Mucosa of rectum (tissue), 2 donors: ENCODE results near the gene KPNA4.
"Not testable (repeated sequence)": the region's sequence is repeated elsewhere in the genome, so short reads cannot be mapped to it uniquely, and the experiment has no call there.

Source experiments
- H3K27ac ChIP-seq, 2 donors: one replicate each; pipeline ENCODE4 v1.7.0; 2013; ENCODE audit warnings: inconsistent platforms in 2 of 2, low read depth in 2 of 2, low read length in 2 of 2
- H3K27me3 ChIP-seq, 2 donors: one replicate each; pipeline ENCODE4 v1.7.0; 2013; ENCODE audit warnings: low read length in 2 of 2; ENCODE audit not compliant: control insufficient read depth in 2 of 2, insufficient read depth in 2 of 2
- H3K36me3 ChIP-seq, 2 donors: one replicate each; pipeline ENCODE4 v1.7.0; 2013; ENCODE audit warnings: low read length in 2 of 2; ENCODE audit not compliant: control insufficient read depth in 2 of 2, insufficient read depth in 2 of 2
- H3K4me1 ChIP-seq, 2 donors: one replicate each; pipeline ENCODE4 v1.7.0; 2013; ENCODE audit warnings: low read length in 2 of 2, mild to moderate bottlenecking in 1 of 2; ENCODE audit not compliant: control insufficient read depth in 2 of 2, insufficient read depth in 2 of 2
- H3K4me3 ChIP-seq, 2 donors: one replicate each; pipeline ENCODE4 v1.7.0; 2013; ENCODE audit warnings: low read length in 2 of 2
- H3K9ac ChIP-seq, 2 donors: one replicate each; pipeline ENCODE4 v1.7.0; 2013; ENCODE audit warnings: low read length in 2 of 2, low read depth in 1 of 2, mild to moderate bottlenecking in 1 of 2
- H3K9me3 ChIP-seq, 2 donors: one replicate each; pipeline ENCODE4 v1.7.0; 2013; ENCODE audit warnings: low read length in 2 of 2; ENCODE audit not compliant: control insufficient read depth in 2 of 2
- donor health status: healthy.
- donor health status: Normal muscosa, but diverticular disease.

Gene KPNA4

DNA sequence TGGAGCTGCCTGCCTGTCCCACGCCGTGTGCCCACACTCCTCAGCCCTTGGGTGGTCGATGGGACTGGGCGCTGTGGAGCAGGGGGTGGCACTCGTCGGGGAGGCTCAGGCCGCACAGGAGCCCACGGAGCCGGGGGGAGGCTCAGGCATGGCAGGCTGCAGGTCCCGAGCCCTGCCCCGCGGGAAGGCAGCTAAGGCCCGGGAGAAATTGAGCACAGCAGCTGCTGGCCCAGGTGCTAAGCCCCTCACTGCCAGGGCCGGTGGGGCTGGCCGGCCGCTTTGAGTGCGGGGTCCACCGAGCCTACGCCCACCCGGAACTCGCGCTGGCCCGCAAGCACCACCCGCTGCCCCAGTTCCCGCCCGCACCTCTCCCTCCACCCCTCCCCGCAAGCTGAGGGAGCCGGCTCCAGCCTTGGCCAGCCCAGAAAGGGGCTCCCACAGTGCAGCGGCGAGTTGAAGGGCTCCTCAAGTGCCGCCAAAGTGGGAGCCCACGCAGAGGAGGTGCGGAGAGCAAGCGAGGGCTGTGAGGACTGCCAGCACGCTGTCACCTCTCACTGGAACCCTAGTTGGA, 8.7 kb upstream of the KPNA4 start:
- not testable (repeated sequence) for H3K4me1 ChIP-seq, H3K9me3 ChIP-seq, H3K27me3 ChIP-seq, H3K9ac ChIP-seq, H3K36me3 ChIP-seq, H3K27ac ChIP-seq, H3K4me3 ChIP-seq

DNA sequence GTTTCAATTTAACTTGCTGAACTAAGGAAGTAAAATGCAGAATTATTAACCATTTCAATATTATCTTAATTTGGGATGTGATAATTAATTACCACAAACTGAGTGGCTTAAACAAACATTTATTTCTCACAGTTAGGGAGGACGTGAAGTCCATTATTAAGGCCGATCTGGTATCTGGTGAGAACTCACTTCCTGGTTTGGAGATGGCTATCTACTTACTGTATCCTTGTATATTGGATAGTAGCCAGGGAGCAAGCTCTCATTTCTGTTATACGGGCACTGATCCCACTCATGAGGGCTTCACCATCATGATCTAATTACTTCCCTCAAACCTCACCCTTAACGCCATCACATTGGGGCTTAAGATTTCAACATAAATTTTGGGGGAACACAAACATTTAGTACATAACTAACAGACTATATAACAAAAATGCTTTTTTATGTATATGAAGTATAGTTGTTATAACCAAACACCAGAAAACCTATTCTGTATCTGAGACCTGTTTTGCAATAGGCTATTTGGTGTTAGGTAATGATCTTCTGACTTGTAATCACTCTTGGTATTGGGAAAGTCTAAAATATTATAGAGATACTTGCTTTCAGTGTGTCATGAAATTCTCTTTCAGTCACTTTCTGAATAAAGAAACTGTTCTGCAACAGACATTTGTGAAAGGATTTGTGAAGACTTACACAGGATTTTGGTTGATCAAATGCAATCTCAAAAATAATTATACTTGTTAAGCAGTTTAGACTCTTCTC, 4.7 kb upstream of the KPNA4 start:
- Histone ChIP-seq H3K9ac (no peak overlapping the region), H3K4me3 (no peak overlapping the region), H3K27me3 (no peaks in the 10 kb centered on the region), H3K36me3 (peaks cover 0 to 5% of the 10 kb centered on the region in 2 donors), H3K9me3 (no peaks in the 10 kb centered on the region), H3K4me1 (peaks cover 0 to 9% of the 10 kb centered on the region in 2 donors), H3K27ac (no peak overlapping the region)

DNA sequence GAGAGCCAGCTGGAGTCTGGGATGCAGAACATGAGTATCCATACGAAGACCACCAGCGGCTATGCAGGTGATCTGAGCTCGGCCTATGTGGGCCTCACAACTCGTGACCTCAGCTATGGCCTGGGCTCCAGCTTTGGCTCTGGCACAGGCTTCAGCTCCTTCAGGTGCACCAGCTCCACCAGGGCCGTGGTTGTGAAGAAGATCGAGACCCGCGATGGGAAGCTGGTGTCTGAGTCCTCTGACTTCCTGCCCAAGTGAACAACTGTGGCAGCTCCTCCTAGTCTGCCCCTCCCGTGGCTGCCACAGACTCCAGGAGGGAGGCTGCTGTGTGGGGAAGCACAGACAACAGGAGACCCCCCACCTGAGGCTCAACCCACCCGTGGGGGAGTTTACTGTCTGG, 3.6 kb upstream of the KPNA4 start:
- Histone ChIP-seq H3K9ac (no peak overlapping the region), H3K36me3 (peaks cover 0 to 5% of the 10 kb centered on the region in 2 donors), H3K27me3 (no peaks in the 10 kb centered on the region), H3K4me1 (peaks cover 4 to 10% of the 10 kb centered on the region in 2 donors), H3K27ac (no peak overlapping the region), H3K4me3 (no peak overlapping the region), H3K9me3 (no peaks in the 10 kb centered on the region)

DNA sequence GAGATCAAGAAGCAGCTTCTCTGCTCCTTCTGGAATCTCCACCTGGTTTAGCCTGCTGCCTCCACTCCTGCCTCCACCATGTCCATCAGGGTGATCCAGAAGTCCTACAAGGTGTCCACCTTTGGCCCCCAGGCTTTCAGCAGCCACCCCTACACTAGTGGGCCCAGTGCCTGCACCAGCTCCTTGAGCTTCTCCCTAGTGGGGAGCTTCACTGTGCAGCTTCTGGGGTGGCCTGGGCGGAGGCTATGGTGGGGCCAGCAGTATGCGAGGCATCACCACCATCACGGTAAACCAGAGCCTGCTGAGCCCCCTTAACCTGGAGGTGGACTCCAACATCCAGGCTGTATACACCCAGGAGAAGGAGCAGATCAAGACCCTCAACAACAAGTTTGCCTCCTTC, 2.4 kb upstream of the KPNA4 start:
- H3K4me3 ChIP-seq, result no peak overlapping the region
- no peaks in the 10 kb centered on the region for H3K9me3 ChIP-seq
- peaks cover 0 to 5% of the 10 kb centered on the region in 2 donors for H3K36me3 ChIP-seq
- no peak overlapping the region for H3K9ac ChIP-seq
- H3K27me3 ChIP-seq, result no peaks in the 10 kb centered on the region
- no peak overlapping the region for H3K27ac ChIP-seq
- peaks cover 10 to 13% of the 10 kb centered on the region in 2 donors for H3K4me1 ChIP-seq

DNA sequence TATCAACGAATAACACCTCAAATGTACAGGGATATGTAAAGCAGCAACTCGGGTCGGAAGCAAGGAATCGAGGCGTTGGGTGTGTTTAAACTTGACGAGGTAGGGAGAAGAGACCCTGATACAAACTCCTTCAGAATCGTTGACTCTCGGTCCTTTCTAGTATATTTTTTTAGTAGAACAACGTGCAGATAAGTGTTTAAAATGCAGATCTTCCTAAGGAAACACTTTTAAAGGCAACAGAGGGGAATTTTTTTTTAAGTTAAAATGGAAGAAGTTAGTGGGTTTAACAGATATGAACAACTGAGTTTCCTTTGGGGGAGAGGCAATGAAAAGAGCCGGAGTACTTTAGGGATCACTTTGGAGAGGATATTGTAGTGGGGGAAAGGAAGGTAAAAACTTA, 1.1 kb upstream of the KPNA4 start:
- peak overlapping the region in 1 of 2 donors; percentile 94 for H3K27ac ChIP-seq
- H3K9ac ChIP-seq, result peak overlapping the region; percentile 79 to 91
- peaks cover 13 to 15% of the 10 kb centered on the region in 2 donors for H3K4me1 ChIP-seq
- no peaks in the 10 kb centered on the region for H3K27me3 ChIP-seq
- H3K4me3 ChIP-seq, result peak overlapping the region; percentile 93
- no peaks in the 10 kb centered on the region for H3K9me3 ChIP-seq
- peaks cover 0 to 5% of the 10 kb centered on the region in 2 donors for H3K36me3 ChIP-seq

DNA sequence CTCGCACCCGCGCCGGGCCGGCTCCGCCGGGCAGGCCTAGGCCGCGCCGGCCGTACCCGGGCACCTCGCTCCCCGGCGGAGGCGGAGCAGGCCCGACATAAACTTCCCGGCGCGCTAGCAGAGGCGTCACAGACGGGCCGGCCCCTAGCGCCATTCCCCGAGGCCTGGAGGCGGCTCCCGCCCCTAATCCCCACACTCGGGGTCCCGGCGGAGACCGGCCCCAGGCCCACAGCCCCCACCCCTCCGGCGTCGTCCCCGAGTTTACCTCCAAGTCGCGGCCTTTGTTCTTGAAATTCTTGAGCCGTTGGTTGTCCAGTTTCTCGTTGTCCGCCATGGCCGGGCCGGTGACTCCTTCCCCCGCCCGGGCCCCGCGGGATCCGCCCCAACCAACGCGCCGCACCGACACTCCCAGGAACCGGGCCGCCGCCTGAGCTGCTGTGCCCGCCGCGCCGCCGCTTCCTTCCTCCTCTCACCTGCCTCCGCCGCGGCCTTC, 376 bp downstream of the KPNA4 start:
- no peaks in the 10 kb centered on the region for H3K9me3 ChIP-seq
- peaks cover 15% of the 10 kb centered on the region in 2 donors for H3K4me1 ChIP-seq
- peak overlapping the region; percentile 60 to 68 for H3K9ac ChIP-seq
- H3K27me3 ChIP-seq, result no peaks in the 10 kb centered on the region
- peaks cover 0 to 5% of the 10 kb centered on the region in 2 donors for H3K36me3 ChIP-seq
- peak overlapping the region; percentile 90 to 93 for H3K4me3 ChIP-seq
- H3K27ac ChIP-seq, result peak overlapping the region; percentile 96

DNA sequence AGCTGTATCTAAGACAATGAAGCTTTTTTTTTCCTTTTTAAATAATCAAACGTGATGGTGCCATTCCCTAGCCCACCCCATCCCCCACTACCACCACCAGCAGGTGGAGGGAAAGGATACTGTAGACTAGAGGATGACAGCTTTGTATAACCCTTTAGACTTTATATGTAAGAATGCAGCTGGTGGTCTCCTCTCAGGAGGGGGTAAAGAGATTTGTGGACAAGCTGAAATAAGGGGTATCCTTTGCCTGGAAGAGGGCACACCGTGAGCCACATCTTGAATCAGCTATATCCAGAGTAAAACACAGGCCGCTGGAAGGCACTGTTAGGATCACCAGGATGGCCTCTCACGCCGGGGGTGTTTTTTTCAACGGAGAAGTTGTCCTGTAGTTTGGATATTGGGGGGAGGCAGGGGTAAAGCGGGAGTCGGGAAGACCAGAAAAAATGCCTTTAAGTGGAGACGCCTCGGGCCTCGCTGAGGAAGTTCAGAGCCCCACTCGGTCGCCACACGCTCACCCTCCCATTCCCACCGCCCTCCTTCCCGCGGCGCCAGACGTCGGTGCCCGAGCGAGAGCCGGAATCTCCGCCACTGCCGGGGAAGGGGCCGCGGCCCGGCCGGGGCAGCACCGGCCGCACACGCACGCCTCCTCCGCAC, 986 bp downstream of the KPNA4 start:
- Histone ChIP-seq H3K9ac (peak overlapping the region; percentile 68 to 89), H3K4me1 (peaks cover 15% of the 10 kb centered on the region in 2 donors), H3K9me3 (no peaks in the 10 kb centered on the region), H3K4me3 (peak overlapping the region; percentile 90 to 93), H3K27me3 (no peaks in the 10 kb centered on the region), H3K36me3 (peaks cover 0 to 5% of the 10 kb centered on the region in 2 donors), H3K27ac (peak overlapping the region; percentile 96)

DNA sequence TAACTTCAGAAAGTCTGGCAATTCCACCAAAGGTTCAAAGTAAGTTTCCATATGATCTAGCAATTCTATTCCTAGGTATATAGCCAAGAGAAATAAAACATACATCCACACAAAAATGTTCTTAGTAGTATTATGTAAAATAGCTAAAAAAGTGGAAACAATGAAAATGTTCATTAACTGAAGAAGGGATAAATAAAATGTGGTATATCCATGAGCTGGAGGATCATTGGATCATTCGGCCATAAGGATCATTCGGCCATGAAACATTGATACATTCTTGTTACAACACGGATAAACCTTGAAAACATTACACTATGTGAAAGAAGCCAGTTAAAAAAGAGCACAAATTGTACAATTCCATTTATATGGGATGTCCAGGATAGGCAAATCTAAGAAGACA, 2.4 kb downstream of the KPNA4 start:
- Histone ChIP-seq H3K27ac (no peak overlapping the region), H3K9me3 (no peaks in the 10 kb centered on the region), H3K36me3 (no peaks in the 10 kb centered on the region), H3K4me3 (peak overlapping the region in 1 of 2 donors; percentile 17), H3K4me1 (peaks cover 15% of the 10 kb centered on the region in 2 donors), H3K27me3 (no peaks in the 10 kb centered on the region), H3K9ac (no peak overlapping the region)

DNA sequence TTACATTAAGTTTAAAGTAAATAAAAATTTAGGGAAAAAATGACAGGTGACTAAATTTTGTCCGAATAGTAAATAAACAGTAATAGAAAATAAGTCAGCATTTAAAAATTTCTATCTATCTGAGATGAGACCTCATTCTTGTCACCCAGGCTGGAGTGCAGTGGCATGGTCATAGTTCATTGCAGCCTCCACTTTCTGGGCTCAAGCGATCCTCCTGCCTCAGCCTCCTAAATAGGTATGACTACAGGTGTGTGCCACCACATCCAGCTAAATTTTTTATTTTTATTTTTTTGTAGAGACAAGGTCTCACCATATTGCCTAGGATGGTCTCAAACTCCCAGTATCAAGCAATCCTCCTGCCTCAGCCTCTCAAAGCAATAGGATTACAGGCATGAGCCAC, 7.8 kb downstream of the KPNA4 start:
- Histone ChIP-seq H3K9ac (no peak overlapping the region), H3K9me3 (no peaks in the 10 kb centered on the region), H3K4me3 (no peak overlapping the region), H3K36me3 (no peaks in the 10 kb centered on the region), H3K27me3 (no peaks in the 10 kb centered on the region), H3K4me1 (peaks cover 2 to 5% of the 10 kb centered on the region in 2 donors), H3K27ac (no peak overlapping the region)

DNA sequence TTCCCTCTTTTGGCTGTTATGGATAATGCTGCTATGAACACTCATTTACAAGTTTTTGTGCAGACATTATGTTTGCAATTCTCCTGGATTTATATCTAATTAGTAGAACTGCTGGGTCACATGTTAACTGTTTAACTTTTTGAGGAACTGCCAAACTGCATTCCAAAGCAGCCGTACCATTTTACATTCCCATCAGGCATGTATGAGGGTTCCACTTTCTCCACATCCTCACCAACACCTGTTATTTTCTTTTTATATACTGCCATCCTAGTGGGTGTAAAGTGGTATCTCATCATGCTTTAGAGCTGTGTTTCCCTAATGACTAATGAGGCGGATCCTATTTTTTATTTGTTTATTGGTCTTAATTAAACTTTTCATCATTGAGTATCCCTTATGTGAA, 9.2 kb downstream of the KPNA4 start:
- Histone ChIP-seq H3K4me3 (no peak overlapping the region), H3K4me1 (no peaks in the 10 kb centered on the region), H3K9ac (no peak overlapping the region), H3K27ac (no peak overlapping the region), H3K36me3 (no peaks in the 10 kb centered on the region), H3K27me3 (no peaks in the 10 kb centered on the region), H3K9me3 (no peaks in the 10 kb centered on the region)
